CD4-positive, alpha-beta T cell treated with Interleukin-15 for 4 hours (primary cell): Measurements from ENCODE around the gene NRIP1.

Source experiments
- DNase-seq: peaks from one replicate; pipeline ENCODE4 v3.0.0-alpha.2; 2020; ENCODE audit warnings: low spot score

Gene NRIP1

DNA sequence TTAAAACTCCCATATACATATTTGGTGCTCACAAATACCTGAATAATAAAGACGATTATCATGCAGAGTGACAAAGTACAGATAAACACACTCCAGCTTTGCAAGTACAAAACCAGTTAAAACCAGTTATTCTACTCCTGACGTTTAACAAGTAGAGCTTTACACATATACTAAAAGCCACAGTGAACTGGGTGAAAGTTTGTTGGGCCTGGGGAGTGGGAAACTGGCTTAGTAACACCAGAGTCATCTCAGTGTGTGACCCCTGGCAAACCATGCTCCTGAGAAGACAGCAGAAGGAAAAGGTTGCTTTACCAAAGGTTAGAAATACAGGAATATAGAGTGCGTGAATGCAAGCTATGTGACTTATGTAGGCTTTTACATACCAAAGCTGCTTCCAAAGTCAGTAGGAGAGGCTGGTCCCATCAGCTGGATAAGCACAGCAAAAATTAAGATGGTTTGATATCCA, 148.1 kb downstream of the NRIP1 start:
- DNase-seq = no peak

- no peak for DNase-seq
Measured at GRCh38 chr21:14913638-14914037, 151.2 kb downstream of the NRIP1 start.

DNA sequence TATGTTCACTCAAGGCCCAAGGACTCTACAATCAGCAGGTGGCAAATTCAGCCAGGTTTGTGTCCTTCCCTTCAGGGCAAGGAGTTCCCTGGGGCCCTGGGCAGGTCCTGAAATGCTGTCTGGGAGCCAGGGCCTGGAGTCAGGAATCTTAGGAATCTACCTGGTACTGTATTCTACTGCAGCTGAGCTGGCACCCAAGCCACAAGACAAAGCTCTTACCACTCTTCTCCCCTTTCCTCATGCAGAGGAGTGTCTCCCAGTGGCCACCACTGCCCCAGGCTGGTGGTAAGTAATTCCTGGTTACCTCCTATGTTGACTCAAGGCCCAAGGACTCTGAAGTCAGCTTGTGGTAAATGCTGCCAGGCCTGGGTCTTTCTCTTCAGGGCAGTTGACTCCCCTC, 153.4 kb downstream of the NRIP1 start:
- no peak for DNase-seq
